ENCODE results near the gene MFGE8. TPM values are rescaled to one million over a fixed set of nuclear protein-coding genes. Genes with fewer than 3 reads are reported as not detected.

MFGE8 gene
- total RNA-seq, 1 donor from 2014 or later = 290 TPM

GRCh38 chr15:88859550-88859949 is 53.6 kb downstream of the MFGE8 start:
- DNase-seq (no peak), ATAC-seq (ENCODE audit: poor library complexity) (no peak)
- intact Hi-C loops (cut with DNase I) = no loop called here

GRCh38 chr15:88858934-88859333 is 54.2 kb downstream of the MFGE8 start:
- no peak for DNase-seq
- no peak for ATAC-seq (ENCODE audit: poor library complexity)
- intact Hi-C loops (cut with DNase I) = no loop called here

- DNase-seq (no peak), ATAC-seq (ENCODE audit: poor library complexity) (no peak)
- intact Hi-C loops (cut with DNase I) = no loop called here
Measured at GRCh38 chr15:88852476-88852875, 60.7 kb downstream of the MFGE8 start.

GRCh38 chr15:88849376-88850072 is 63.7 kb downstream of the MFGE8 start:
- intact Hi-C loops (cut with DNase I) = no loop called here
- ATAC-seq (ENCODE audit: poor library complexity) (no peak), DNase-seq (no peak)

Other genes with a start within 250 kb of the MFGE8 start
- 0.13 TPM for gene ACAN, start 109.9 kb downstream of the MFGE8 start, total RNA-seq
- 2.0 TPM for gene HAPLN3, start 17.8 kb downstream of the MFGE8 start, total RNA-seq
- gene ABHD2, start 175.1 kb upstream of the MFGE8 start, total RNA-seq = 59.4 TPM

Data from Right ventricle myocardium superior (tissue), 1 donor.